Bronchus fibroblast of lung (primary cell): ENCODE results near the gene RPGR. TPM values are rescaled to one million over a fixed set of nuclear protein-coding genes. Genes with fewer than 3 reads are reported as not detected.

Experiments used
- total RNA-seq: library from RNA; depleted of rRNA; stranded (reverse); fragments of >200 nt; gene quantifications from 2 replicates; pipeline ENCODE4 v1.2.3, GENCODE V29; 2015

Gene RPGR, protein sequence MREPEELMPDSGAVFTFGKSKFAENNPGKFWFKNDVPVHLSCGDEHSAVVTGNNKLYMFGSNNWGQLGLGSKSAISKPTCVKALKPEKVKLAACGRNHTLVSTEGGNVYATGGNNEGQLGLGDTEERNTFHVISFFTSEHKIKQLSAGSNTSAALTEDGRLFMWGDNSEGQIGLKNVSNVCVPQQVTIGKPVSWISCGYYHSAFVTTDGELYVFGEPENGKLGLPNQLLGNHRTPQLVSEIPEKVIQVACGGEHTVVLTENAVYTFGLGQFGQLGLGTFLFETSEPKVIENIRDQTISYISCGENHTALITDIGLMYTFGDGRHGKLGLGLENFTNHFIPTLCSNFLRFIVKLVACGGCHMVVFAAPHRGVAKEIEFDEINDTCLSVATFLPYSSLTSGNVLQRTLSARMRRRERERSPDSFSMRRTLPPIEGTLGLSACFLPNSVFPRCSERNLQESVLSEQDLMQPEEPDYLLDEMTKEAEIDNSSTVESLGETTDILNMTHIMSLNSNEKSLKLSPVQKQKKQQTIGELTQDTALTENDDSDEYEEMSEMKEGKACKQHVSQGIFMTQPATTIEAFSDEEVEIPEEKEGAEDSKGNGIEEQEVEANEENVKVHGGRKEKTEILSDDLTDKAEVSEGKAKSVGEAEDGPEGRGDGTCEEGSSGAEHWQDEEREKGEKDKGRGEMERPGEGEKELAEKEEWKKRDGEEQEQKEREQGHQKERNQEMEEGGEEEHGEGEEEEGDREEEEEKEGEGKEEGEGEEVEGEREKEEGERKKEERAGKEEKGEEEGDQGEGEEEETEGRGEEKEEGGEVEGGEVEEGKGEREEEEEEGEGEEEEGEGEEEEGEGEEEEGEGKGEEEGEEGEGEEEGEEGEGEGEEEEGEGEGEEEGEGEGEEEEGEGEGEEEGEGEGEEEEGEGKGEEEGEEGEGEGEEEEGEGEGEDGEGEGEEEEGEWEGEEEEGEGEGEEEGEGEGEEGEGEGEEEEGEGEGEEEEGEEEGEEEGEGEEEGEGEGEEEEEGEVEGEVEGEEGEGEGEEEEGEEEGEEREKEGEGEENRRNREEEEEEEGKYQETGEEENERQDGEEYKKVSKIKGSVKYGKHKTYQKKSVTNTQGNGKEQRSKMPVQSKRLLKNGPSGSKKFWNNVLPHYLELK
- total RNA-seq, result 4.5 TPM in 2 replicates

DNA sequence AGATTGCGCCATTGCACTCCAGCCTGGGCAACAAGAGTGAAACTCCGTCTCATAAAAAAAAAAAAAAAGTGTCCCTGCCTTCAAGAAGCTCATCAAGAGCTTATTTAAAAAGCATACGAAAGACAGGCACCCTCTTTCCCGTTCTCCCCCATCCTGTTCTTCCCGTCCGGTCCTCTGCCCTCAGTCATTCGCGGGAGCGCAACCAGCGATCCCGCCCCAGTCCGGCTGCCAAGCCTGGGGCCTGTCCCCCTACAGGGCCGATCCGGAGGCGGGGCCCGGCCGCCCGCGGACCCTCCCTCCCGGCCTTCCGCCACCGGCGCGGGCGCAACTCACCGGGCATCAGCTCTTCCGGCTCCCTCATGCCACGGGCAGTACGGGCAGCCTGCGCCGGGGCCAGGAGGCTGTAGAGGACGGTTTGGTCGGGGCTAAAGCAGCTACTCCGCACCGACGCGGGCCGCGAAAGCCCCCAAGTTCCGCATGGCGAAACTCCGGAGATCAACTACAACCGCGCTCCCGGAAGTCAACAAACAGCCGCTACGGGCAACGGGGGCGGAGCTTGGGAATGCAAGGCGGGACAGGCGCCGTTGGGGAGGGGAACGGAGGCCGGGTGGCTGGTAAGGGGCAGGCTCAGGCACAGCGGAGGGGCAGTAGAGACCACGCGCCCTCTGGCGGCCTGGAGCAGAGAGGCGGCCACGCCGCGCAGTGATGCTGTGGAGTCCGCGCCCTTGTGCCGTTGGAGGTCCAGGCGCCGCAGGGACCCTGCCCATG, at the start of gene RPGR:
TSS of gene RPGR (minus strand) at position 503 of the 768 bp plus-strand sequence. CDS start at position 361, 142 bp downstream.

DNA sequence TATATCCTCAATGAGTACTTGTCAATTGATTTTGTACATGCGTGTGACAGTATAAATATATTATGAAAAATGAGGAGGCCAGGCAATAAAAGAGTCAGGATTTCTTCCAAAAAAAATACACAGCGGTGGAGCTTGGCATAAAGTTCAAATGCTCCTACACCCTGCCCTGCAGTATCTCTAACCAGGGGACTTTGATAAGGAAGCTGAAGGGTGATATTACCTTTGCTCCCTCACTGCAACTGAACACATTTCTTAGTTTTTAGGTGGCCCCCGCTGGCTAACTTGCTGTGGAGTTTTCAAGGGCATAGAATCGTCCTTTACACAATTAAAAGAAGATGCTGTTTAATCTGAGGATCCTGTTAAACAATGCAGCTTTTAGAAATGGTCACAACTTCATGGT, 25.1 kb upstream of the RPGR start, which contains the start of gene OTC:
TSS of gene OTC (plus strand) at position 243 of the 400 bp plus-strand sequence. CDS start at position 336, 93 bp downstream.

DNA sequence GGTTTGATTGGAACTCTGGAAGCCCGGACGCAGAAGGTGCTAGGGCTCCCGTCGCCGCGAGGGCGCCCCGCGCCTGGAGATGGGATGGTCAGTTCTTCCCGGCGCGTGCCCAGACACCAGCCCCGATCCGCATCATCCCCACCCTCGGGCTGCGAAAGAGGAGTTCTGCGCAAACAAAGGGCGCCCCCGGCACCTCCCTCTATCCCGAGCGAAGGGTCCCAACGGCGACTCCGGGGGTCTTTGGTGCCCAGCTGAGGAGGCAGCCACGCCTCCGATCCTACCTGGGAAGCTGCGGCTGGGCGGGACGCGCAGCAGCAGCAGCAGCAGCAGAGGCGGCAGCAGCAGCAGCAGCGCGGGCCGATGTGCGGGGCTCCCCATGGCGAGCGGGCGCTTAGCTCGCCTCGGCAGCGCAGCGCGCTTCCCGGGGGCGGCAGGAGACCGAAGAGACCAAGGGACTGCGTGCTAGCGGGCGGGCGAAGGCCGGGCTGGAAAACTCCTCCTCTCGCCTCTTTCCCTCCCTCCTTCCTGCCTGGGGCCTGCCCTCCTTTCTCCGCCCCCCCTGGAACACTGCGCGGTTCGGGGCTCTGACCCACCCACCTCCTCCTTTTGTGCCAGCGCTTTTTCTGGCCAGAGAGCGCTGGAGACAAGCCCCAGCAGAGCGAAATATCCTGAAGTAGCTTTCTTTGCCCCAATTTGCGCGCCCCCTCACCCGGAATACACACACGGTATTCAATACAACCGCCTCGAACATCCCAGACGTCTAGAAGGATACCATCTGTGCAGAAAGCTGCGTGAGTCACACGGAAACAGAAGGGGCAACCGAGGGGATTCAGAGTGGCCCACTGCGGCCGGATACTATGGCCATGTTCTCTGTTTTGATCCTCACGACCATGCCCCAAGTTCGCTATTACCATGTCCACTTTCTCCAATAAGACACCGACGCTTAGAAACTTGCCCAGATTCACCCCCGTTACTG, 106.6 kb downstream of the RPGR start, which contains the start of gene SRPX:
TSS of gene SRPX (minus strand) at position 457 of the 976 bp plus-strand sequence. CDS start at position 378, 79 bp downstream.

Other genes with a start within 250 kb of the RPGR start
- 109 and 110 TPM in 2 replicates for gene SRPX, start 106.6 kb downstream of the RPGR start, total RNA-seq
- gene OTC, start 25.1 kb upstream of the RPGR start, total RNA-seq, result not detected in 2 replicates
- 0.17 TPM in 1 of 2 replicates, not detected in the other for gene TSPAN7, start 234.0 kb upstream of the RPGR start, total RNA-seq